Small intestine (tissue), 7 donors: ENCODE data around the gene ADRA2C. TPM values are rescaled to one million over a fixed set of nuclear protein-coding genes. Genes with fewer than 3 reads are reported as not detected.
A peak's percentile ranks its signal among the peaks of the same experiment; 100 is the strongest.

ENCODE experiments used
- DNase-seq, 2 donors: peaks; one replicate each; pipeline versions ENCODE4 v3.0.0 to v3.0.0-alpha.2; 2013
- FAIRE-seq: peaks from 2 replicates; lab custom pipeline; 2012; peaks lifted over from hg19 to GRCh38; lab: Jason Lieb, UNC
- H3K27ac ChIP-seq, 3 donors: one replicate each; pipeline ENCODE4 v1.5.1; 2013; ENCODE audit warnings: low read length in 2 of 3, mild to moderate bottlenecking in 2 of 3, control low read depth in 1 of 3, inconsistent platforms in 1 of 3, low read depth in 1 of 3, moderate library complexity in 1 of 3
- H3K27me3 ChIP-seq, 3 donors: one replicate each; pipeline ENCODE4 v1.6.1; 2013; ENCODE audit warnings: low read length in 3 of 3, inconsistent platforms in 1 of 3; ENCODE audit not compliant: control insufficient read depth in 3 of 3, insufficient read depth in 3 of 3
- H3K36me3 ChIP-seq, 3 donors: one replicate each; pipeline ENCODE4 v1.6.1; 2013; ENCODE audit warnings: low read length in 3 of 3, inconsistent platforms in 1 of 3, low read depth in 1 of 3, mild to moderate bottlenecking in 1 of 3, moderate library complexity in 1 of 3; ENCODE audit not compliant: control insufficient read depth in 3 of 3, insufficient read depth in 2 of 3
- H3K4me1 ChIP-seq, 3 donors: one replicate each; pipeline ENCODE4 v1.6.1; 2013; ENCODE audit warnings: low read length in 2 of 3, inconsistent platforms in 1 of 3, low read depth in 1 of 3, mild to moderate bottlenecking in 1 of 3, moderate library complexity in 1 of 3; ENCODE audit not compliant: control insufficient read depth in 3 of 3, insufficient read depth in 2 of 3
- H3K4me3 ChIP-seq, 3 donors: one replicate each; pipeline ENCODE4 v1.5.1; 2013; ENCODE audit warnings: low read length in 3 of 3, control low read depth in 1 of 3, inconsistent platforms in 1 of 3, low read depth in 1 of 3, mild to moderate bottlenecking in 1 of 3, moderate library complexity in 1 of 3
- H3K9me3 ChIP-seq, 2 donors: one replicate each; pipeline ENCODE4 v1.6.1; 2013; ENCODE audit warnings: low read depth in 1 of 2, low read length in 1 of 2; ENCODE audit not compliant: control insufficient read depth in 2 of 2, insufficient read depth in 1 of 2
- WGBS, 3 donors: extraction: QIAGEN DNeasy Blood & Tissue Kit; methylation state at CpG; one replicate each; pipeline ENCODE4 v1.1.7; 2013; 5-methylcytosine and 5-hydroxymethylcytosine counted together
- polyA plus RNA-seq, 4 donors: library from polyadenylated mRNA; stranded (reverse) in 3 of 4; unstranded in 1 of 4; fragments of 200-250 nt in 3 of 4; fragments of 120-200 nt in 1 of 4; gene quantifications; one replicate each; pipeline versions ENCODE4 v1.2.1 to v1.2.3, GENCODE V29; 2013
- donor health status: healthy with polysubstance abuse.
- donor health status: control.
- donor health status: control.
- donor health status: Bipolar disorder and iron deficiency.
- donor health status: healthy.

The ADRA2C gene
- polyA plus RNA-seq, 4 donors, result 0.21 to 4.6 TPM; not detected in 2

- WGBS, 3 donors, result 36 to 43% (median 42%) methylated on average over 5 of the region's 5 CpGs
- Histone ChIP-seq H3K4me3 (no peak overlapping the region), H3K9me3 (peaks cover 0 to 6% of the 10 kb centered on the region in 2 donors), H3K27me3 (peaks cover 0 to 14% (median under 1%) of the 10 kb centered on the region in 3 donors), H3K4me1 (no peaks in the 10 kb centered on the region), H3K27ac (no peak overlapping the region), H3K36me3 (no peaks in the 10 kb centered on the region)
- no peak for DNase-seq
- FAIRE-seq, result no peak
These were observed 5.3 kb upstream of the ADRA2C start for GRCh38 chr4:3760841-3761240.

- no peak for FAIRE-seq
These were observed 3.9 kb upstream of the ADRA2C start for GRCh38 chr4:3762264-3762663.

GRCh38 chr4:3762753-3763549 is 3.2 kb upstream of the ADRA2C start:
- Histone ChIP-seq H3K9me3 (peaks cover 0 to 4% of the 10 kb centered on the region in 2 donors), H3K27ac (no peak overlapping the region), H3K4me1 (no peaks in the 10 kb centered on the region), H3K27me3 (peaks cover under 1 to 24% (median 15%) of the 10 kb centered on the region in 3 donors), H3K36me3 (no peaks in the 10 kb centered on the region), H3K4me3 (no peak overlapping the region)
- WGBS, 3 donors, result 65 to 88% (median 71%) methylated on average over 24 of the region's 24 CpGs
- FAIRE-seq (no peak), DNase-seq (no peak)

More at GRCh38 chr4:3762264-3762663, 3.9 kb upstream of the ADRA2C start:
- Histone ChIP-seq H3K9me3 (peaks cover 0 to 4% of the 10 kb centered on the region in 2 donors), H3K36me3 (no peaks in the 10 kb centered on the region), H3K4me1 (no peaks in the 10 kb centered on the region), H3K4me3 (no peak overlapping the region), H3K27ac (no peak overlapping the region), H3K27me3 (peaks cover 0 to 20% (median 9%) of the 10 kb centered on the region in 3 donors)
- WGBS, 3 donors, result 77 to 85% (median 80%) methylated on average over 8 of the region's 8 CpGs
- no peak for DNase-seq

- peak; percentile 1 to 65 for DNase-seq
- Histone ChIP-seq H3K27me3 (peaks cover 3 to 47% (median 19%) of the 10 kb centered on the region in 3 donors), H3K9me3 (no peaks in the 10 kb centered on the region), H3K36me3 (no peaks in the 10 kb centered on the region), H3K27ac (no peak overlapping the region), H3K4me1 (no peaks in the 10 kb centered on the region), H3K4me3 (peak overlapping the region in 1 of 3 donors; percentile 47)
- 1 to 5% (median 2%) methylated on average over 38 to 101 of the region's 101 CpGs for WGBS, 3 donors
- no peak for FAIRE-seq
These were observed 732 bp upstream of the ADRA2C start for GRCh38 chr4:3765271-3766035.

- no peaks in the 10 kb centered on the region for H3K36me3 ChIP-seq
- H3K27me3 ChIP-seq, result peaks cover 3 to 57% (median 19%) of the 10 kb centered on the region in 3 donors
- H3K4me1 ChIP-seq, result no peaks in the 10 kb centered on the region
- H3K27ac ChIP-seq, result no peak overlapping the region
- FAIRE-seq (no peak), DNase-seq (peak in 1 of 2 donors; percentile 40)
- 11 to 22% (median 17%) methylated on average over 76 to 107 of the region's 107 CpGs for WGBS, 3 donors
- no peaks in the 10 kb centered on the region for H3K9me3 ChIP-seq
- no peak overlapping the region for H3K4me3 ChIP-seq
These were observed 792 bp downstream of the ADRA2C start for GRCh38 chr4:3766785-3767569.

GRCh38 chr4:3767570-3768288 is 1.5 kb downstream of the ADRA2C start:
- Histone ChIP-seq H3K4me3 (no peak overlapping the region), H3K36me3 (no peaks in the 10 kb centered on the region), H3K27ac (no peak overlapping the region), H3K4me1 (no peaks in the 10 kb centered on the region), H3K9me3 (no peaks in the 10 kb centered on the region), H3K27me3 (peaks cover 3 to 57% (median 19%) of the 10 kb centered on the region in 3 donors)
- FAIRE-seq (no peak), DNase-seq (peak; percentile 22 to 64)
- WGBS, 3 donors, result 14 to 30% (median 28%) methylated on average over 26 to 58 of the region's 58 CpGs

GRCh38 chr4:3768842-3769641 is 2.9 kb downstream of the ADRA2C start:
- WGBS, 3 donors, result 62 to 66% (median 63%) methylated on average over 14 of the region's 14 CpGs
- FAIRE-seq, result no peak
- Histone ChIP-seq H3K36me3 (no peaks in the 10 kb centered on the region), H3K4me3 (no peak overlapping the region), H3K27me3 (peaks cover 3 to 53% (median 19%) of the 10 kb centered on the region in 3 donors), H3K9me3 (no peaks in the 10 kb centered on the region), H3K4me1 (no peaks in the 10 kb centered on the region), H3K27ac (no peak overlapping the region)
- DNase-seq, result no peak
